Psoas muscle (tissue), 8 donors: ENCODE measurements around the gene DYNC1I2. TPM values are rescaled to one million over a fixed set of nuclear protein-coding genes. Genes with fewer than 3 reads are reported as not detected.
"Not testable (repeated sequence)": the region's sequence is repeated elsewhere in the genome, so short reads cannot be mapped to it uniquely, and the experiment has no call there.

Experiments
- ATAC-seq, 4 donors: fragments of 200-7000 bp; cut with Tn5 transposase; one replicate each; pipeline ENCODE4 v1.9.1; 2020; ENCODE audit warnings: moderate library complexity in 3 of 4, mild to moderate bottlenecking in 2 of 4
- DNase-seq, 2 donors: peaks; one replicate each; pipeline ENCODE4 v3.0.0-alpha.2; 2020
- H3K27ac ChIP-seq: fragments of 200-600 bp; one replicate; pipeline ENCODE4 v1.8.0; 2022
- H3K27me3 ChIP-seq, 3 donors: fragments of 200-600 bp in 1 of 3; one replicate each; pipeline versions ENCODE4 v1.6.1 to v1.8.0; 2013 to 2022; ENCODE audit warnings: low read length in 2 of 3, mild to moderate bottlenecking in 2 of 3, moderate library complexity in 1 of 3; ENCODE audit not compliant: insufficient read depth in 3 of 3
- H3K36me3 ChIP-seq, 2 donors: fragments of 200-600 bp in 1 of 2; one replicate each; pipeline versions ENCODE4 v1.6.1 to v1.8.0; 2013 to 2022; ENCODE audit warnings: low read depth in 1 of 2, mild to moderate bottlenecking in 1 of 2, moderate library complexity in 1 of 2; ENCODE audit not compliant: insufficient read depth in 1 of 2
- H3K4me1 ChIP-seq: fragments of 200-600 bp; one replicate; pipeline ENCODE4 v1.8.0; 2022
- H3K4me3 ChIP-seq: fragments of 200-600 bp; one replicate; pipeline ENCODE4 v1.8.0; 2022; ENCODE audit warnings: mild to moderate bottlenecking
- H3K9me3 ChIP-seq: fragments of 200-600 bp; one replicate; pipeline ENCODE4 v1.8.0; 2022
- CTCF ChIP-seq: fragments of 200-600 bp; IDR thresholded peaks from one replicate; pipeline ENCODE4 v1.8.0; 2022; ENCODE audit warnings: antibody characterized with exemption
- WGBS, 3 donors: extraction: QIAGEN DNeasy Blood & Tissue Kit; methylation state at CpG; one replicate each; pipeline versions ENCODE4 v1.1.6 to v1.1.7; 2013; 5-methylcytosine and 5-hydroxymethylcytosine counted together
- intact Hi-C, 2 donors: fragments of 100-400 bp; cut with DNase I; formaldehyde crosslinking; loops; one replicate each; pipeline versions ENCODE4 v1.11.0 to v1.14.2; 2022
- polyA plus RNA-seq, 3 donors: library from polyadenylated mRNA; stranded (reverse); fragments of 200-250 nt; gene quantifications; one replicate each; pipeline ENCODE4 v1.2.3, GENCODE V29; 2013
- total RNA-seq, 4 donors: library from RNA; stranded (reverse); fragmentation: NEBNext Ultra II Directional in 2 of 4; extraction: Animal tissue kit (Norgen Biotek cat#: 25700) in 2 of 4; gene quantifications; one replicate each; pipeline versions ENCODE4 v1.2.1 to v1.2.4, GENCODE V29; 2021 to 2023
- donor health status: healthy with polysubstance abuse.
- donor health status: DM: no; HTN: no; CAD: no; lungs with moderate emphysema.
- donor health status: Bipolar disorder and iron deficiency.
- donor health status: healthy.
- donor health status: DM: yes; HTN: yes; CAD: no.
- donor health status: DM: no; HTN: no; CAD: no.
- donor health status: DM: no; HTN: no; CAD: no.
- donor health status: DM: yes; HTN: yes; CAD: no.

DYNC1I2 gene
- total and polyA plus RNA-seq, 7 donors: 43.5 to 72.9 (median 50.3) TPM

- no peak overlapping the region for H3K4me3 ChIP-seq
- intact Hi-C loops: no loop called here
- ATAC-seq (no peak), DNase-seq (no peak)
- H3K9me3 ChIP-seq: no peaks in the 10 kb centered on the region
- no peak overlapping the region for H3K27ac ChIP-seq
- peaks cover 3 to 96% of the 10 kb centered on the region in 2 donors for H3K36me3 ChIP-seq
- WGBS, 3 donors: 88 to 92% (median 89%) methylated on average over 4 of the region's 4 CpGs
- no peaks in the 10 kb centered on the region for H3K27me3 ChIP-seq
- no peak for TF ChIP-seq CTCF
- no peaks in the 10 kb centered on the region for H3K4me1 ChIP-seq
Observed at GRCh38 chr2:171745806-171746205, 58.5 kb downstream of the DYNC1I2 start.

GRCh38 chr2:171747371-171747770 is 60.1 kb downstream of the DYNC1I2 start:
- Histone ChIP-seq H3K4me1 (no peaks in the 10 kb centered on the region), H3K9me3 (no peaks in the 10 kb centered on the region), H3K36me3 (peaks cover 3 to 95% of the 10 kb centered on the region in 2 donors), H3K4me3 (no peak overlapping the region), H3K27me3 (no peaks in the 10 kb centered on the region), H3K27ac (no peak overlapping the region)
- 91 to 95% (median 92%) methylated on average over 3 of the region's 3 CpGs for WGBS, 3 donors
- ATAC-seq (no peak), DNase-seq (no peak)
- no peak for TF ChIP-seq CTCF
- intact Hi-C loops: no loop called here

- DNase-seq (no peak), ATAC-seq (no peak)
- H3K27me3 ChIP-seq: no peaks in the 10 kb centered on the region
- 92 to 97% (median 95%) methylated on average over 1 of the region's 1 CpG for WGBS, 3 donors
- intact Hi-C loops: no loop called here
- peaks cover 0 to 54% of the 10 kb centered on the region in 2 donors for H3K36me3 ChIP-seq
- TF ChIP-seq CTCF: no peak
- no peak overlapping the region for H3K4me3 ChIP-seq
- H3K4me1 ChIP-seq: no peaks in the 10 kb centered on the region
- H3K27ac ChIP-seq: no peak overlapping the region
- H3K9me3 ChIP-seq: peaks cover 3% of the 10 kb centered on the region
Observed at GRCh38 chr2:171754254-171754939, 67.1 kb downstream of the DYNC1I2 start.

- H3K27ac ChIP-seq, H3K27me3 ChIP-seq, DNase-seq, intact Hi-C loops, H3K9me3 ChIP-seq, ATAC-seq, H3K4me3 ChIP-seq, H3K4me1 ChIP-seq: not testable (repeated sequence)
- peaks cover 0 to 49% of the 10 kb centered on the region in 2 donors for H3K36me3 ChIP-seq
- WGBS, 3 donors: 99 to 100% (median 100%) methylated on average over 1 of the region's 1 CpG
Observed at GRCh38 chr2:171758762-171759161, 71.5 kb downstream of the DYNC1I2 start.

GRCh38 chr2:171761176-171761575 is 73.9 kb downstream of the DYNC1I2 start:
- H3K4me3 ChIP-seq, H3K9me3 ChIP-seq, ATAC-seq, H3K27ac ChIP-seq, H3K4me1 ChIP-seq, H3K27me3 ChIP-seq, DNase-seq, intact Hi-C loops: not testable (repeated sequence)
- peaks cover 0 to 44% of the 10 kb centered on the region in 2 donors for H3K36me3 ChIP-seq
- WGBS, 3 donors: 93 to 98% (median 95%) methylated on average over 4 of the region's 4 CpGs
